ENCODE data around the gene AP1G1.

GRCh38 chr16:71843572-71843971 lies 34.9 kb upstream of the AP1G1 start:
- TF ChIP-seq CHD4 (IDR thresholded peaks at IDR 0.05) = no peak
- no peak for TF ChIP-seq POLR2AphosphoS5 (IDR thresholded peaks at IDR 0.05; ENCODE audit: low read length)
